HepG2 (cell line): Measurements from ENCODE around the gene CRTAC1. TPM values are rescaled to one million over a fixed set of nuclear protein-coding genes. Genes with fewer than 3 reads are reported as not detected.

ENCODE experiments used
- ATAC-seq: fragments of 200-7000 bp; cut with Tn5 transposase; 3 replicates; pipeline ENCODE4 v1.9.1; 2020; ENCODE audit warnings: mild to moderate bottlenecking, moderate library complexity
- BruUV-seq: library from RNA; stranded (reverse); fragments of 400-500 nt; replicated peaks from 2 replicates; lab custom pipeline; 2021; lab: Mats Ljungman, UMichigan
- CTCF ChIA-PET: fragments of 300-600 bp; formaldehyde crosslinking; extraction: SDS; loops from one replicate; lab custom pipeline; 2021; ENCODE audit warnings: low total read pairs, inconsistent platforms, low intra/inter-chr PET ratio; lab: Yijun Ruan, JAX
- POLR2A ChIA-PET: fragments of 350-600 bp; sonication (Branson Sonifier 250); formaldehyde crosslinking; loops from one replicate; lab custom pipeline; 2020; ENCODE audit warnings: antibody characterized with exemption, inconsistent platforms; lab: Yijun Ruan, JAX
- DNase-seq: peaks from one replicate; pipeline ENCODE4 v3.0.0-alpha.2; 2015; ENCODE audit warnings: low spot score
- FAIRE-seq: peaks from 3 replicates; lab custom pipeline; 2011; peaks lifted over from hg19 to GRCh38; lab: Jason Lieb, UNC
- H2AFZ ChIP-seq: one replicate; pipeline ENCODE4 v1.6.1; 2011; ENCODE audit warnings: low read length, inconsistent platforms
- H3K27ac ChIP-seq: fragments of 300-600 bp; 3 replicates; pipeline ENCODE4 v1.8.0; 2011; ENCODE audit warnings: mixed run types, mild to moderate bottlenecking, mixed read lengths, low read length, inconsistent platforms; ENCODE audit not compliant: insufficient read depth; ENCODE audit errors: extremely low read length
- H3K27me3 ChIP-seq, 2 experiments: fragments of 200-600 bp in 1 of 2; 2 replicates in 1 of 2; 3 replicates in 1 of 2; pipeline versions ENCODE4 v1.6.0 to v1.8.0; 2011; ENCODE audit warnings: low read length in 2 of 2, mild to moderate bottlenecking in 2 of 2, moderate library complexity in 2 of 2, inconsistent platforms in 1 of 2; ENCODE audit not compliant: insufficient read depth in 2 of 2, control insufficient read depth in 1 of 2
- H3K36me3 ChIP-seq, 2 experiments: fragments of 200-600 bp in 1 of 2; replicated peaks in 1 of 2; 2 replicates in 1 of 2; 3 replicates in 1 of 2; pipeline versions ENCODE4 v1.5.1 to v1.8.0; 2011; ENCODE audit warnings: low read length in 2 of 2, inconsistent platforms in 1 of 2; ENCODE audit not compliant: insufficient read depth in 2 of 2, control insufficient read depth in 1 of 2
- H3K4me1 ChIP-seq: 2 replicates; pipeline ENCODE4 v1.5.1; 2012; ENCODE audit warnings: low read length, inconsistent platforms; ENCODE audit not compliant: insufficient read depth
- H3K4me2 ChIP-seq: 2 replicates; pipeline ENCODE4 v1.6.0; 2011; ENCODE audit warnings: low read depth, low read length, inconsistent platforms
- H3K4me3 ChIP-seq, 3 experiments: fragments of 200-600 bp in 1 of 3; sonication (generic), shearing (Covaris generic) in 1 of 3; replicated peaks in 1 of 3; 2 replicates each; pipeline ENCODE4 v1.5.1; 2011 to 2016; ENCODE audit warnings: low read length in 3 of 3, inconsistent platforms in 2 of 3, low read depth in 2 of 3, mild to moderate bottlenecking in 2 of 3, control low read depth in 1 of 3, mixed read lengths in 1 of 3; ENCODE audit not compliant: insufficient read depth in 1 of 3
- H3K79me2 ChIP-seq: one replicate; pipeline ENCODE4 v1.6.1; 2011; ENCODE audit warnings: low read length, inconsistent platforms; ENCODE audit not compliant: insufficient read depth
- H3K9ac ChIP-seq: 2 replicates; pipeline ENCODE4 v1.6.0; 2011; ENCODE audit warnings: mild to moderate bottlenecking, low read depth, low read length, inconsistent platforms; ENCODE audit not compliant: insufficient read depth
- H3K9me3 ChIP-seq: 2 replicates; pipeline ENCODE4 v1.5.1; 2012; ENCODE audit warnings: mild to moderate bottlenecking, low read length
- H4K20me1 ChIP-seq: 2 replicates; pipeline ENCODE4 v1.6.0; 2011; ENCODE audit warnings: inconsistent platforms, mild to moderate bottlenecking, low read length, moderate library complexity; ENCODE audit not compliant: insufficient read depth
- MAFK ChIP-seq, 2 experiments: IDR thresholded peaks in 1 of 2; conservative IDR thresholded peaks in 1 of 2; 2 replicates each; pipeline ENCODE4 v1.6.1; 2011; ENCODE audit warnings: improper control_type of control experiment in 2 of 2, low read length in 2 of 2
- MTF1 ChIP-seq: sonication (generic); formaldehyde crosslinking; IDR thresholded peaks from 2 replicates; pipeline ENCODE4 v1.5.0; 2020; ENCODE audit warnings: missing genetic modification reagents
- SMYD3 ChIP-seq: sonication (generic); formaldehyde crosslinking; IDR thresholded peaks from 2 replicates; pipeline ENCODE4 v1.8.1; 2023; ENCODE audit warnings: mild to moderate bottlenecking, missing genetic modification reagents
- SP4 ChIP-seq: sonication (generic); formaldehyde crosslinking; IDR thresholded peaks from 2 replicates; pipeline ENCODE4 v1.8.1; 2023; ENCODE audit warnings: mild to moderate bottlenecking, missing genetic modification reagents
- ZFP82 ChIP-seq: sonication (generic); formaldehyde crosslinking; IDR thresholded peaks from 2 replicates; pipeline ENCODE4 v1.5.1; 2020; ENCODE audit warnings: mild to moderate bottlenecking, missing genetic modification reagents, borderline replicate concordance
- ZNF777 ChIP-seq: sonication (generic); formaldehyde crosslinking; IDR thresholded peaks from 2 replicates; pipeline ENCODE4 v1.4.0; 2020; ENCODE audit warnings: missing genetic modification reagents
- WGBS: methylation state at CpG from one replicate; pipeline ENCODE4 v1.1.6; 2017; ENCODE audit warnings: low lambda C conversion rate; 5-methylcytosine and 5-hydroxymethylcytosine counted together
- in situ Hi-C: cut with HindIII; loops from 2 replicates; pipeline ENCODE4 v1.10.0; 2017; ENCODE audit warnings: low pct_unique_long_range_greater_than_20kb; ENCODE audit not compliant: extremely low pct_ligation_motif_present
- intact Hi-C: fragments of 100-400 bp; cut with micrococcal nuclease; formaldehyde crosslinking; loops from one replicate; pipeline ENCODE4 v1.10.0; 2022; ENCODE audit not compliant: unreplicated experiment
- polyA plus RNA-seq, 8 experiments: library from polyadenylated mRNA; depleted of rRNA in 3 of 8; stranded (reverse) in 7 of 8; unstranded in 1 of 8; fragments of >200 nt; fragmentation: Illumina TruSeq in 4 of 8; extraction: Trizol in 4 of 8; gene quantifications; 2 replicates each; pipeline versions ENCODE4 v1.2.1 to v1.2.3, GENCODE V29; 2011 to 2016; ENCODE audit warnings: low read depth in 4 of 8, missing spikeins in 1 of 8, mixed read lengths in 1 of 8; ENCODE audit not compliant: insufficient read depth in 1 of 8
- total RNA-seq, 5 experiments: library from RNA; depleted of rRNA; stranded (reverse); fragments of >200 nt; fragmentation: Illumina TruSeq; extraction: Trizol; gene quantifications; 2 replicates each; pipeline ENCODE4 v1.2.3, GENCODE V29; 2016; ENCODE audit warnings: low read depth in 1 of 5
- TF ChIP-seq, protein P1 (sequence below), 2 experiments: sonication (generic) in 1 of 2; formaldehyde crosslinking in 1 of 2; IDR thresholded peaks; 2 replicates each; pipeline versions ENCODE4 v1.5.1 to v1.6.1; 2011 to 2020; ENCODE audit warnings: borderline replicate concordance in 1 of 2, low read depth in 1 of 2, low read length in 1 of 2, mild to moderate bottlenecking in 1 of 2, missing genetic modification reagents in 1 of 2, moderate library complexity in 1 of 2
- TF ChIP-seq, protein P2 (sequence below): sonication (generic); formaldehyde crosslinking; IDR thresholded peaks from 2 replicates; pipeline ENCODE4 v1.8.1; 2023; ENCODE audit warnings: mild to moderate bottlenecking, moderate library complexity, missing genetic modification reagents
- TF ChIP-seq, protein P3 (sequence below): sonication (generic); formaldehyde crosslinking; IDR thresholded peaks from 2 replicates; pipeline ENCODE4 v1.4.0; 2020; ENCODE audit warnings: mild to moderate bottlenecking, missing genetic modification reagents
- TF ChIP-seq, protein P4 (sequence below): sonication (generic); formaldehyde crosslinking; IDR thresholded peaks from 2 replicates; pipeline ENCODE4 v1.4.0; 2020; ENCODE audit warnings: missing genetic modification reagents

The CRTAC1 gene
- total and polyA plus RNA-seq, 2 of the 13 experiments (the other 11 are each of a cell fraction or from before 2014, with no cell fraction given) = not detected

DNA sequence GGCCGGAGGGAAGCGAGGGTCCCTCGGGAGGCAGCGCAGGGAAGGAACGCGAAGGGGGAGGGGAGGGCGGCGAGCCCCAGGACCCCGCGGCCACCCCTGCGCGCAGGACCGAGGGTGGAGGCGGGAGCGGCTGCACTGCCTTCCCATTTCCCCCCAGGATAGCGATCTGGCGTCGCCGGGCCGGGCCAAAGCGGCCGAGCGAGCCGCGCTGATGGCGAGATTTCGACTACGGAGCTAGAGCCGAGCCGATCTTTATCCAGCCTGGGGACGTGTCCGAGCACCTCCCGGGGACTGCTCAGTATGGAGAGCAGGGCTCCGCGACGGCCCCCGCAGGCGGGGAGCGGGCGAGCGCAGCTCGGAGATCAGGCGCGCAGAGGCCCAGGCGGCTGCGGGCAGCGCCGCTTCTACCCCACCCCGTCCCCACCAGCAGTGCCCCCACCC lies 590 bp upstream of the CRTAC1 start:
- Histone ChIP-seq H3K9ac (no peak overlapping the region), H2AFZ (no peak overlapping the region), H3K9me3 (no peaks in the 10 kb centered on the region), H3K4me1 (no peaks in the 10 kb centered on the region), H3K4me2 (no peak overlapping the region), H3K27me3 (peaks cover 7 to 48% of the 10 kb centered on the region in 2 experiments; a peak in 4 of 5 replicates), H4K20me1 (0 out of 2 replicates have a peak, but pooled peaks cover 3% of the 10 kb centered on the region), H3K36me3 (no peaks in the 10 kb centered on the region), H3K79me2 (no peaks in the 10 kb centered on the region), H3K27ac (no peak overlapping the region), H3K4me3 (no peak overlapping the region)
- DNase-seq (no peak), ATAC-seq (no peak), FAIRE-seq (no peak)
- in situ Hi-C loops (no loop called here), intact Hi-C loops (no loop called here)
- POLR2A ChIA-PET = no interaction called here
- CTCF ChIA-PET = no interaction called here
- 48% methylated on average over 8 of the region's 49 CpGs for WGBS
- TF ChIP-seq, protein P1, sequence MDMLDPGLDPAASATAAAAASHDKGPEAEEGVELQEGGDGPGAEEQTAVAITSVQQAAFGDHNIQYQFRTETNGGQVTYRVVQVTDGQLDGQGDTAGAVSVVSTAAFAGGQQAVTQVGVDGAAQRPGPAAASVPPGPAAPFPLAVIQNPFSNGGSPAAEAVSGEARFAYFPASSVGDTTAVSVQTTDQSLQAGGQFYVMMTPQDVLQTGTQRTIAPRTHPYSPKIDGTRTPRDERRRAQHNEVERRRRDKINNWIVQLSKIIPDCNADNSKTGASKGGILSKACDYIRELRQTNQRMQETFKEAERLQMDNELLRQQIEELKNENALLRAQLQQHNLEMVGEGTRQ (IDR thresholded peaks at IDR 0.05; ENCODE audit: low read depth, low read length) = no peak
- TF ChIP-seq, protein P1 (CRISPR knock-in tag; IDR thresholded peaks at IDR 0.05; ENCODE audit: borderline replicate concordance) = no peak
- no peak for TF ChIP-seq SP4 (CRISPR knock-in tag)
- TF ChIP-seq MAFK (conservative IDR thresholded peaks at IDR 0.05 in 1 of 2, IDR thresholded peaks at IDR 0.05 in 1 of 2; ENCODE audit: low read length in 2 of 2) = no peak
- TF ChIP-seq, protein P2, sequence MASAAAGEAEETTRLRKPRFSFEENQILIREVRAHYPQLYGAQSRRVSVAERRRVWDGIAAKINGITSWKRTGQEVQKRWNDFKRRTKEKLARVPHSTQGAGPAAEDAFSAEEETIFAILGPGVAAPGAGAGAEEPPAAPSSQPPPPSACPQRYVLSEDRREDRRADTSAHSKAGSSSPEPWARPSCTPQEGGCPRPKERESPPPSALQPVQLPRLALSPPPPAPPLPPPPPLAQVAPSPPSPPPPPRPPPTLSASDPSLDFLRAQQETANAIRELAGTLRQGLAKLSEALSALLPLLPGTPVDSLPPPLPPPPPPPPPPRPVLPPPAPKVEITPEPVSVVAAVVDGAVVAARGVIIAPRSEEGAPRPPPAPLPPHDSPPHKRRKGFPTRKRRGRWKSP (CRISPR knock-in tag) = no peak
- TF ChIP-seq ZFP82 = no peak
- TF ChIP-seq ZNF777 (CRISPR knock-in tag) = no peak
- TF ChIP-seq, protein P3, sequence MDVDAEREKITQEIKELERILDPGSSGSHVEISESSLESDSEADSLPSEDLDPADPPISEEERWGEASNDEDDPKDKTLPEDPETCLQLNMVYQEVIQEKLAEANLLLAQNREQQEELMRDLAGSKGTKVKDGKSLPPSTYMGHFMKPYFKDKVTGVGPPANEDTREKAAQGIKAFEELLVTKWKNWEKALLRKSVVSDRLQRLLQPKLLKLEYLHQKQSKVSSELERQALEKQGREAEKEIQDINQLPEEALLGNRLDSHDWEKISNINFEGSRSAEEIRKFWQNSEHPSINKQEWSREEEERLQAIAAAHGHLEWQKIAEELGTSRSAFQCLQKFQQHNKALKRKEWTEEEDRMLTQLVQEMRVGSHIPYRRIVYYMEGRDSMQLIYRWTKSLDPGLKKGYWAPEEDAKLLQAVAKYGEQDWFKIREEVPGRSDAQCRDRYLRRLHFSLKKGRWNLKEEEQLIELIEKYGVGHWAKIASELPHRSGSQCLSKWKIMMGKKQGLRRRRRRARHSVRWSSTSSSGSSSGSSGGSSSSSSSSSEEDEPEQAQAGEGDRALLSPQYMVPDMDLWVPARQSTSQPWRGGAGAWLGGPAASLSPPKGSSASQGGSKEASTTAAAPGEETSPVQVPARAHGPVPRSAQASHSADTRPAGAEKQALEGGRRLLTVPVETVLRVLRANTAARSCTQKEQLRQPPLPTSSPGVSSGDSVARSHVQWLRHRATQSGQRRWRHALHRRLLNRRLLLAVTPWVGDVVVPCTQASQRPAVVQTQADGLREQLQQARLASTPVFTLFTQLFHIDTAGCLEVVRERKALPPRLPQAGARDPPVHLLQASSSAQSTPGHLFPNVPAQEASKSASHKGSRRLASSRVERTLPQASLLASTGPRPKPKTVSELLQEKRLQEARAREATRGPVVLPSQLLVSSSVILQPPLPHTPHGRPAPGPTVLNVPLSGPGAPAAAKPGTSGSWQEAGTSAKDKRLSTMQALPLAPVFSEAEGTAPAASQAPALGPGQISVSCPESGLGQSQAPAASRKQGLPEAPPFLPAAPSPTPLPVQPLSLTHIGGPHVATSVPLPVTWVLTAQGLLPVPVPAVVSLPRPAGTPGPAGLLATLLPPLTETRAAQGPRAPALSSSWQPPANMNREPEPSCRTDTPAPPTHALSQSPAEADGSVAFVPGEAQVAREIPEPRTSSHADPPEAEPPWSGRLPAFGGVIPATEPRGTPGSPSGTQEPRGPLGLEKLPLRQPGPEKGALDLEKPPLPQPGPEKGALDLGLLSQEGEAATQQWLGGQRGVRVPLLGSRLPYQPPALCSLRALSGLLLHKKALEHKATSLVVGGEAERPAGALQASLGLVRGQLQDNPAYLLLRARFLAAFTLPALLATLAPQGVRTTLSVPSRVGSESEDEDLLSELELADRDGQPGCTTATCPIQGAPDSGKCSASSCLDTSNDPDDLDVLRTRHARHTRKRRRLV (CRISPR knock-in tag) = no peak
- no peak for TF ChIP-seq MTF1 (CRISPR knock-in tag)
- TF ChIP-seq, protein P4, sequence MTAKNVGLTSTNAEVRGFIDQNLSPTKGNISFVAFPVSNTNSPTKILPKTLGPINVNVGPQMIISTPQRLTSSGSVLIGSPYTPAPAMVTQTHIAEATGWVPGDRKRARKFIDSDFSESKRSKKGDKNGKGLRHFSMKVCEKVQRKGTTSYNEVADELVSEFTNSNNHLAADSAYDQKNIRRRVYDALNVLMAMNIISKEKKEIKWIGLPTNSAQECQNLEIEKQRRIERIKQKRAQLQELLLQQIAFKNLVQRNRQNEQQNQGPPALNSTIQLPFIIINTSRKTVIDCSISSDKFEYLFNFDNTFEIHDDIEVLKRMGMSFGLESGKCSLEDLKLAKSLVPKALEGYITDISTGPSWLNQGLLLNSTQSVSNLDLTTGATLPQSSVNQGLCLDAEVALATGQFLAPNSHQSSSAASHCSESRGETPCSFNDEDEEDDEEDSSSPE (CRISPR knock-in tag) = no peak
- TF ChIP-seq SMYD3 = no peak
- no TSS peak for BruUV-seq
